IgD-negative memory B cell (primary cell): ENCODE measurements around the gene FYB1. TPM values are rescaled to one million over a fixed set of nuclear protein-coding genes. Genes with fewer than 3 reads are reported as not detected.

Experiments used
- H3K27ac Mint-ChIP-seq, 3 donors: one replicate each; pipeline ENCODE4 v1.8.0; 2020 to 2022; ENCODE audit warnings: mild to moderate bottlenecking in 3 of 3, mixed read lengths in 3 of 3, moderate library complexity in 1 of 3
- H3K27me3 Mint-ChIP-seq: one replicate; pipeline ENCODE4 v1.8.0; 2021; ENCODE audit warnings: mixed read lengths
- H3K36me3 Mint-ChIP-seq: one replicate; pipeline ENCODE4 v1.8.0; 2020; ENCODE audit warnings: mild to moderate bottlenecking, mixed read lengths
- H3K4me1 Mint-ChIP-seq, 3 donors: one replicate each; pipeline ENCODE4 v1.8.0; 2020 to 2022; ENCODE audit warnings: mixed read lengths in 3 of 3, mild to moderate bottlenecking in 1 of 3
- H3K4me3 Mint-ChIP-seq, 4 donors: one replicate each; pipeline ENCODE4 v1.8.0; 2020 to 2022; ENCODE audit warnings: mild to moderate bottlenecking in 4 of 4, mixed read lengths in 4 of 4, moderate library complexity in 3 of 4
- H3K9me3 Mint-ChIP-seq, 3 donors: one replicate each; pipeline ENCODE4 v1.8.0; 2020 to 2021; ENCODE audit warnings: mixed read lengths in 3 of 3, mild to moderate bottlenecking in 1 of 3
- polyA plus RNA-seq: library from polyadenylated mRNA; unstranded; fragments of 300-500 nt; fragmentation: Illumina TruSeq; gene quantifications from one replicate; pipeline ENCODE4 v1.2.3, GENCODE V29; 2021

The FYB1 gene
- polyA plus RNA-seq, 1 donor from 2014 or later, result 11.6 TPM

GRCh38 chr5:39057734-39058133 is 161.6 kb downstream of the FYB1 start:
- Mint-ChIP-seq H3K4me3 (peak overlapping the region in 3 of 4 donors; percentile 46 to 86 (median 73)), H3K27ac (no peak overlapping the region), H3K36me3 (peaks cover 2% of the 10 kb centered on the region), H3K4me1 (peaks cover 27 to 58% (median 49%) of the 10 kb centered on the region in 3 donors), H3K27me3 (no peaks in the 10 kb centered on the region), H3K9me3 (no peaks in the 10 kb centered on the region)

- Mint-ChIP-seq H3K27me3 (no peaks in the 10 kb centered on the region), H3K4me1 (peaks cover 34 to 59% (median 45%) of the 10 kb centered on the region in 3 donors), H3K36me3 (peaks cover 2% of the 10 kb centered on the region), H3K27ac (no peak overlapping the region), H3K4me3 (no peak overlapping the region), H3K9me3 (no peaks in the 10 kb centered on the region)
Measured at GRCh38 chr5:39055768-39056398, 163.5 kb downstream of the FYB1 start.

Other genes with a start within 250 kb of the FYB1 start
- 11.8 TPM for gene RICTOR, start 145.2 kb downstream of the FYB1 start, polyA plus RNA-seq
- not detected for gene C9, start 144.9 kb upstream of the FYB1 start, polyA plus RNA-seq
- 0.20 TPM for gene DAB2, start 205.4 kb upstream of the FYB1 start, polyA plus RNA-seq